AG08396 (cell line): Measurements from ENCODE around the gene SRRM4.
"Not testable (repeated sequence)": the region's sequence is repeated elsewhere in the genome, so short reads cannot be mapped to it uniquely, and the experiment has no call there.

Source experiments
- DNase-seq: peaks from one replicate; pipeline ENCODE4 v3.0.0; 2012; ENCODE audit warnings: low spot score, mixed read lengths

Gene SRRM4, protein sequence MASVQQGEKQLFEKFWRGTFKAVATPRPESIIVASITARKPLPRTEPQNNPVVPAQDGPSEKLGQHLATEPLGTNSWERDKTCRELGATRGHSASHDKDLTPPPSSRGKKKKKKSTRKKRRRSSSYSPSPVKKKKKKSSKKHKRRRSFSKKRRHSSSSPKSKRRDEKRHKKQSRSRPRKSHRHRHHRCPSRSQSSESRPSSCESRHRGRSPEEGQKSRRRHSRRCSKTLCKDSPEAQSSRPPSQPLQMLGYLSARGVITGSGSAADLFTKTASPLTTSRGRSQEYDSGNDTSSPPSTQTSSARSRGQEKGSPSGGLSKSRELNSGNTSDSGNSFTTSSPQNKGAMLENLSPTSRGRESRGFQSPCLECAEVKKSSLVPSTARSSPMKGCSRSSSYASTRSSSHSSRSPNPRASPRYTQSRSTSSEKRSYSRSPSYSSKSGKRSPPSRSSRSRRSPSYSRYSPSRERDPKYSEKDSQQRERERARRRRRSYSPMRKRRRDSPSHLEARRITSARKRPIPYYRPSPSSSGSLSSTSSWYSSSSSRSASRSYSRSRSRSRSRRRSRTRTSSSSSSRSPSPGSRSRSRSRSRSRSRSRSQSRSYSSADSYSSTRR

DNA sequence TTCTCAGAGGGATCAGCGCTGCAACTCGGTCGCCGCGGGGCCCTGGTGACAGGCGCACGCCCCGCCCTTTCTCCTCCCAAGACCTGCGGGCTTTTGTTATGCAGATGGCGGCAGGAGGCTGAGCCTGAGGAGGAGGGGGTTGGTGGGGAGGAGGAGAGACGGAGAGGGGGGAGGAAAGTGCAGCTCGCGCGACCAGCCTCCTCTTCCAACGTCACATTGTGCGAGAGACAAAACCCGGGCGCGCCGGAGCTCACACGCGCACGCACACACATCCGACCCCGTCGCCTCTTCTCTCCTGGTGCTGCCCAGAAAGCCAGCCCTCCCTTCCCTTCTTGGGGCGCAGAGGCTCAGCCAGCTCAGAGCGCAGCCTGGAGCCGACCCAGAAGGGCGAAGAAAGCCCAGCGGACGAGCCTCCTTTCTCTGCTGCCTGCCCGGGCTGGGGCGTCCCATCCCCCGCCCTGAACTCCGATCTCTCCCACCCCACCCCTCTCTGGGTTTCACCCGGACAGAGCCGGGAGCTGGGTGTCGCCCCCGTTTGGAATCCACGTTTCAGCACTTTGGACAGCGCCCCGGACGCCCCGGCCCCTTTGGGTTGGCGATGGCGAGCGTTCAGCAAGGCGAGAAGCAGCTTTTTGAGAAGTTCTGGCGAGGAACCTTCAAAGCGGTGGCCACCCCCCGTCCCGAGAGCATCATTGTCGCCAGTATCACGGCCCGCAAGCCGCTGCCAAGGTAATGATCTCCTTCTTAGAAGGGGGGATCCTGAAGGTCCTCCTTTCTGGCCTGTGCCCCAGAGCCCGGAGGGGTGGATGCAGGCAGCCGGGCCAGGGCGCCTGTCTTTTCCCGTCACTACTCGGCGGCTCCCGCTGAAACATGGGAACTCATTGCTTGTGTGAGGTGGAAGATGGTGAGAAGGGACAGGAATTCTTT, at the start of gene SRRM4:
TSS of gene SRRM4 (plus strand) at position 257 of the 927 bp plus-strand sequence. CDS start at position 599, 342 bp downstream.
- peak; percentile 9 for DNase-seq

DNA sequence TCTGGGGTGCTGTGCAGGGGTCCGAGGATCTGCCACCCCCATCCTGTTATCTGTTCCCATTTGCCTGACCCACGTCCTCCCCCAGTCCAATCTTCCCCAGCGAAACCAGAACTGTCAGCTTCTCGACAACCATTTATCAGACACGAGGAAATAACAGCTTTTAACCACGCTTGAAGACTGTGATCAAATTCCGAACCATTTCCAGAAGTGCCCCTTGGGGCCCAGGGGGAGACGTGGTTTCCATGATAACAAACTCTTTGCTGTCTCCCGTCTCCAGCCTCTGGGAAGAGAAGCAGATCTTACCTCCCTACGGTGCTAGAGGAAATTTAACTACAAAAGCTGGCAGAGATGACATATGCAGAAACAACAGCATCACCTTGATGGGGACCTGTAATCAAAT, 35.1 kb upstream of the SRRM4 start:
- DNase-seq = no peak

DNA sequence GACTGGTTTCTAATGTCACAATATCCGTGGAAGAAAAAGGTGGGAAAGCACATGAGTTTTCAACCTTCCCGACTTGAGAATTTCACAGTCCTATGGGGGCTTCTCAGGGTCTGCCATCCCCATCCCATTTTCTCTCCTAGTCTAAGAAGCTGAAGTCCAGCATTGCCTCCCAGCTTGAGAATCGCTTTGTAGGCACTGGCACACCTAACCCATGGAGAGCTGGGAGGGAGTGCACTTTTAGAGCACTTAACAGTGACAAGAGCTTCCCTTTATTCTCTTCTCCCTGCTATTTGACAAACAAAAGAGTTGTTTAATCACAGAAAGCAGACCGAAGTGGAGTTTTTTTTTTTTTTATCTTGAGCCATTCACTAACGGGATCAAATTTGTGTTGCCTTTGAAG, 22.8 kb upstream of the SRRM4 start:
- DNase-seq = no peak

DNA sequence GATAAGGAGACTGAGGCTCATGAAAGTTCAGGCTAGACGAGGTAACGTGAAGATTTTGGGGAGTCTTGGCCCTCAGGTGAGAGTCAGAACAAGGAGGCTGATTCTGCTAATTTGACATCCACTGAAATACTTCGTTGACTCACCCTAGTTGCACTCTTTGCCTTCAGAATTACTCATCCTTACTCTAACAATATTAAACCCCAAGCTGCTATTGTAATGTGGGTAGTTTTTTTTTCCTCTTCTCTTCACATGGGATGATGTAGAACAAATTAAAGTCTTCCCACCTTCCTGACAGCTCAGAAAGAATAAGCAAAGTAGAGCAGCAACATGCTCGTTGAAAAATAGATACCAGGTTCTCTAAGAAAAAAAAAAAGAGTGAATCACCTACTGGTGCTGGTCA, 22.0 kb upstream of the SRRM4 start:
- DNase-seq = no peak

DNA sequence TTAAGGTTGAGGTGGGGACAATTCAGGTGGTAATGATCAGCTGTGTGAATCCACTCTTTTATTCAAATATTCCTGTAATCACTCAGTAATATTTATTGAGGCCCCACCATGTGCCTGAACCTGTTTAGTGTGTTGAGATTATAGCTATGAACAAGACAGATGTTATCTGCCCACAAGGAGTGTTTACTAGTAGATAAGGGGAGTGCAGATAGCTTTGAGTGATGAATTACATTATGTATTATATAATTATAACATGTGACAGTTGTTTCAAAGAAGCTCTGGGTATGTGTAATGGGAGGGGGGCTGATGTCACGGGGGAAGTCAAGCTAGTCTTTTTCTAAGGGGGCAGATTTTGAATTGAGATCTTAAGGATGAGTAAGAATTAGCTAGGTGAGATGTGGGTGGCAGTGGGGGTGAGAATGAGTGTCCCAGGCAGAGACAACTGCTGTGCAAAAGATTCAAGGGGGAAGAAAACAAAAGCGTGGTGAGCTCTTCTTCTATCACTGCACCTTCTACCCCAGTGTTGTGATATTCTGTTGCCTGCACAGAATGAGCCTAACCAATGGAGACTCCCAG, 21.3 kb upstream of the SRRM4 start:
- no peak for DNase-seq

DNA sequence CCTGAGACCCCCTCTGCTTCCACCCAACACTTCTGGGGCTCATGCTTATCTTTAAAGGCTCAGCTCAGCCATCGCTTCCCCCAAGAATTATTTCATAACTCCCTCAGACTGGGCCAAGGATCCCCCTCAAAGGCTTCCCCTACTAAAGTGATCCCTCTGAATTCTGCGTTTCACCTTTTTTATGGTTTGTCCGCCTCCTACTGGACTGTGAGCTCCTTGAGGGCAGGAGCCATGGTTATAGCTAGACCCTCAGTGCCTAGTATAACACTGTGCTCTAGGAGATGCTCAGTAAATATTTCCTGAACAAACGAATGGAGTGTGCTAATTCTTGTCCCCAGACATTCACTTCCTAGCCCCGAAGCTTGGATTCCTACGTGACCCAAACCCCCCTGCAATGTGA, 20.5 kb upstream of the SRRM4 start:
- no peak for DNase-seq

DNA sequence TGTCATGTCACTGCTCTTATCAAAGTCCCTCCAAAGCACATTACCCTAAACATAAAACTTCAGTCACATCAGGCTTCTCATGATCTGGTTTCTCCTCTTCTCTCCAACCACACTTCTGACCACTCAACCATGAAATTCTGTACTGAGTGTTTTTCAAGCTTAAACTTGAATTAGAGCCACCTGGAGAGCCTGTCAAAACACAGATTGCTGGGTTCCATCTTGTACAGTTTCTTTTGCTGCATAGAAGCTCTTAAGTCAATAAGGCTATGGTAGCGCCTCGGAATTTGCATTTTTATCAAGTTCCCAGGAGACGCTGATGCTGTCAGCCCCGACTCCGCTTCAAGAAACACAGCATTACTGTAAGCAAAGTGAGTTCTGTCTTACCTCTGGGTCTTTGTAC, 16.4 kb upstream of the SRRM4 start:
- DNase-seq = no peak

DNA sequence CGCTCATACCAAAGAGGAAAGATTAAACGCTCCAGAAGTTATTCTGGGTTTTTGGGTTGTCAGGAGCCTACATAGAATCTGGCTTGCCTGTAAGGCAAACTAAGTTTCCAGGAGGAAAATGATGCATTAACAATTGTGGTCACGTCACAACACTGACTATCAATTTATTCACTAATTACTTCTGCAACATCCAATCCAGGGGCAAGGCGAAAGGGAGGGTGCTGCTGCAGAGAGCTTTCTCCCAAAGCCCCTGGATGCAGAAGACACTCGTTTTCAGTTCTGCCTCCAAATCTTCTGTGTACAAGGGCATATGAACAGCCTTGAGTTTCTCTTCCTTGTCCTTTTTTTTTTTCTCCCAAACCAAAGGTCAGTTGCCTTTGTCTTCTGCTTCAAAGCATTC, 10.5 kb upstream of the SRRM4 start:
- no peak for DNase-seq

DNA sequence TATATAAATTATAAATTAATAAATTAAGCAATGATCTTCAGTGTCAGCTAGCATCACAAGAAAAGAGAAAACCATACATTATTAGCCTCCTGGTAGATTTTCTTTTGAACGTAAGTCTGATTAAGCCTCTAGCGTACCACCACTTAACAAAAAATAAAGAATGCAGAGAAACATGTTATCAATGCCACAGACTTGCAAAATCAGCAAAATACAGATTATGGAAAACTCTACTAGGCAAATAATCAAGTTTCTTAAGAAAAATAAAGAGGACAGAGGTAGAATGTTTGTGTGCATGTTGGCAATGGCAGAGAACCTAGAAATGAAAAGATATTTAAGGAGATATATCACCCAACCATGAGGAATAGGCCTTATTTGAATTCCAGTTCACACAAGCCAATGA, 8.4 kb upstream of the SRRM4 start:
- no peak for DNase-seq

DNA sequence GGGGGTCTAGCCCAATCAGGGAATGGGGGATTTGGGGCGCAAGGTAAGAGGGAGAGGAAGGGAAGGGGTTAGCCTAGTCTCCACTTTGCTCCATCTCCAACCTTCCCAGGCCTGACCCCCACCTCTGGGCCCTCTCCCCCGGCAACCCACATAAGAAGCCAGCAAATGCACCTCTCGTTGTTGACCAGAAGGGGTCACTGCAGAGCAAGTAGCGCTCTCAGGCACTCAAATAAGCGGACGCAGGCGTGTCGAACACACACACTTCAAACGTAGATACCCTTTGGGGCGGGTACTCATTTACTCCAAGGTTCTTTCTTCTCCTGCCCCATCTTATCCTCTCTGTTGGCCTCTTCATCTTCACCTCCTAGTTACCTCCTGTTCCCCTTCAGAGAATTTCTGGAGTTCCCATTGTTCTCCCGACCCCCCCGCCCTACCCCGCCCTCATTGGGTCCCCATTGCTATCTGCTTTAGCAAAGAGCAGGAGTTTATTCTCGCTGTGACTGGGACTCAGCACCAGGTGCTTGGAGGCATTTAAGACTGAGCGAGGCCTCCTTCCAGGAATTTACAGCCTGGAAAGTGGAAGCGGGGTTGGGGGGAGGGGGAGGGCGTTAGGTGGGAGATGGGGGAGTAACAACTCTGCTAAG, 1.5 kb upstream of the SRRM4 start:
- DNase-seq = peak; percentile 54

DNA sequence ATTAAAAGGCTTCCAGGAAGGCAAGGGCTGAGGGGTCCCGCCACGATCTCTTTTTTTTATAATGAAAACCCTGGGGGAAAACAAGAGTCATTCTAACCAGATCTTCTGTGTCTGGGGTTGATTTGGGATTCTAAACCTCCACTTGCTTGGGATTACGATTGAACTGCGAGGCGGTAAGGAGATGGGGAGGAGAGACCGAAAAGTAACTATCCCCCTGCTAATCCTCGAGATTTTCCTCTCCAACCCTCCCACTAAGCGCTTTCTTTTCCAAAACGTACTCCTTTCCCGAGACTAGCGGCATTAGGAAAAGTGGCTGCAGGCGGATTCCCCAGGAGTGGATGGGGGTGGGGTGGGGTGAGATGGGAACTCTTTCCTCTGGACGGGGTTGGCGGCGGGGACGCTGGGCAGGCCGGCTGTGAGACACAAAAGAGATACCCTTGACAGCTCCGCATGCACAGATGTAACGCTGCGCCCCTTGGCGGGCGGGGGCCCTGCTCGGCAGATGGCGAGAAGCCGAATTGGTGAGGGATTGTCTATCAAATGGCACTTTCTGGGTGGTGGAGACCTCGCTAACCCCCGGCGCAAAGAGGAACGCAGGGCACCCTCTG, 830 bp upstream of the SRRM4 start:
- no peak for DNase-seq

DNA sequence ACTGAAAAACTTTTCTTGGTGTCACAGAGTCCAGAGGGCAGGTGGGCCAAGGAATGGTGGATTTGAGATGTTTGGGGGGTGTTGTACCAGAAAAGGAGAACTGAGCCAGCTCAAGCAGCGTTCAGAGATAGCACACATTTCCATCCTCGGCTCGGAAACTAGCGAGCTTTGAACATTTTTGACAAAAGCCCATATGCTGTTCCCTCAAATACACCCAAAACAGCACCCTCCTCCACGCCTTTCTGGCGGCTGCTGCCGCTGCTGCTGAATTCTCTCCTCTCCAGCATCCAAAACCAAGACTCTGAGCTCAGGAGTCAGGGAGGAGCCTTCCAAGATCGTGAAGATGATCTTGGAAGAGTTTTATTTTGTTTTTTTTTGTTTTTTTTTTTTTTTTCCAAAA, 961 bp downstream of the SRRM4 start:
- no peak for DNase-seq

DNA sequence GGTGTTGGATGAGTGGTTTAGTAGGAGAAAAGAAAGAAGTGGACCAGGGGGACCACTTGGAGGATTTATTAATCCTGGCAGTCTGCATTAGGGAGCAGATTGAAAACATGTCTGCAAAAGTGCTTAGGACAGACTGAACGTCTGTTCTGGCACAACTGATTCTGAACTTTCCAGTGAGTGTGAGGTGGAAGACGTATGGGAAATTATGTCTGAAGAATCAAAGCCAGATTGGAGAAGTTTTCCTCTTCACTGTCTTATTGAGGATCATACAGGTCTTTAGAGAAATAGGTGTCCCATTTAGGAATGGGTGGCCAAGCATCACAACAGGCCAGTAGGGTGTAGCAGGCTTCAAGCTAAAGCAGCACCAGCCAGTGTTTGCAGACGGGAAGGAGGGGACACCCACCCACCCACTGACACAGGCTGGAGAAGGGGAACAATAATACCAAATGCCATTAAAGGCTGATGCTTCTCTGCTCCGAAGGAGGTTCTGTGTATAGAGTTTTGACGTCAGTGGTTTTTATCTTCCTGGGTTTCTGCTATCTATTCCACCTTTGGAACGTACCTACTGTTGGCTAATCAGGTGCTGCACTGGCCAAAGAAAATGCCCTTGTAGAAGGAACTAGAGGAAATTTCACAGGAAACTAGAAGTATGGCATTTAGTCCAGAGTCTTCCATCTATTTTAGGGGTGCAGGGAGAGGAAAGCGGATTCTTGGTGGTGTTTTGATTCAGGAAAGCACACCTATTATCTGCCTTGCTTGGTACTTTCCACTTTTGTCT, 1.8 kb downstream of the SRRM4 start:
- DNase-seq = no peak

DNA sequence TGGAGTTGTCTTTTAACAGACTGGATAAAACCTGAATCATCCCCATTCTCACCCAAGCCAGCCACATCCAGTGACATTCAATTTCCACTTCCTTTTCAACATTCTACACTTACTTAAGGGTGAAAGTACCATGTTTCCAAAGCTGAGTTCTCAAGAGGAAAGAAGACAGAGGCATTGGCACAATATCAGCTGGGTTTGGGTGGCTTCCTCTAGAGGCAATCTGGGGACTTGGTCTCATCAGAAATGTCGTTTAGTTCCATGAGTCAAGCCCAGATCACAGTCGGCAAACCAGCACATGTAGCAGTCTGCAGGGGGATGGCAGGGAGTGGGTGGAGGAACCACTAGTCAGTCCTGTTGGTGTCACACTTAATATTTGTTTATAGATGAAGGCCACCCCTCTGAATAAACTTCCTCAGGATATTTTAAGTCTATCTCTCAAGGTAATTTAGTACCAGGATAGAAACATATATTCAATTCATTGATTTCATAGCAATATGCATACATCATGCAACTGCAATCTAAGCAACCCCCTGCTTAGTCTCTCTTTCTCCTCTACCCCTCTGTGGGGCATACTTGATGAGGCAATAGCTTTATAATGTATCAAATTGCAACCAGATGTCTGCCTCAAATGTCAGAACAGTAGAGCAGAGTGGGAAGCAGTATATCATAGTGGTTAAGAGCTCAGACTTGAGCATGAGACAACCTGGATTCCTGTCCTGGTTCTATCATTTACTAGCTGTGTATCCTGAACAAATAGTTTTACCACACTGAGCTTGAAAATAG, 3.0 kb downstream of the SRRM4 start:
- no peak for DNase-seq

DNA sequence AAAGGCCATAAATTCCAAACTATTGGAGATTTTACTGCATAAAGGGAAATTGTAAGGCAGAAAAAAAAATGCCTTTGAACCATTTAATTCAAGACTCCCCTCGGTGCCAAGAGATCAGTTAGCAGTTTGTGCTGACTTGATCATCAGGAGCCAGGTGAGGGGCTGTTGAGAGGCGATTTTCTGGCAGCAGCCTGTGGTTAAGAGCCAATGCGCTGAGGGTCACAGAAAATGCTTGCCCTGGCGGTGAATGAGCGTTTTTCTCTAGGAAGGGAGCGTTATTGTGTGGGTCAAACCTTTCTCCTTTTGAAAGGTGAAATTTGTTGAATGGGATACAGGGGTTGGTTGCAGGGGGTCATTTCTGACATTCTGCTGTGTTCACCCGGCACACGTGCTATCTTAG, 4.7 kb downstream of the SRRM4 start:
- DNase-seq = no peak

DNA sequence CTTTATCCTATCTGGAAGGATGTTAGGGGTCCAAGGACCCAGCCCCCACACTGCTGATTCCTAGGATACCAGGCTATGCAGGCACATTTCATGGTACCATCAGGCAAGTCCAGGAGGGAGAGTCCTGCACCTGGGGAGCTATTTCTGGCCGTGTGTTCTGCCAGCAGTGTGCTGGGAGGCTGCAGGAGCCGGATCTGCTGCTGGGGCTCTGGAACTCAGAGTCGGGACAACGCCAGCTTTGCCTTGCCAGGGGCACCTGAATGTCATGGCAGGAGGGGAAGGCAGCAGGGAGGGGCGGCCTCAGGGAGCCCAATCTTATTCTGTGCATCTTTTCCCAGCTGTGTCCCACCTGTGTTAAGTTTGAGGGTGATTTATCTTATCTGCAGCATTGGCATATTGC, 17.8 kb downstream of the SRRM4 start:
- DNase-seq = no peak

DNA sequence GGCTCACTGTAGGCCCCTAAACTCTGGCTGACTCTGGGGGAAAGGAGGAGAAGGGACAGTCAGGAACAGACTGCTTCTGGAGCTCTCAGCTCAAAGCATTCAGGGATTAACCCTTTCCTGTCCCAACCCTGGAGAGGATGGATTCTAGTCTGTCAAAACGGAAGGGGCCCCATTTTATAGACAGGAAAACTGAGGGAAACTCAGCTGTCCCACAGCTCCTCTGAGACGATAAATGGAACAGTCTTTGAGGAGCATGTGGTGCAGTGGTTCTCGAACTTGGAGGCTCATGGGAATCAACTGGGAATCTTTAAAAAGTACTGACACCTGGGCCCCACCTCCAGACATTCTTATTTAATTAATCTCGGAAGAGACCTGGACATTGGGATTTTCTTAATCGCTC, 23.7 kb downstream of the SRRM4 start:
- no peak for DNase-seq

DNA sequence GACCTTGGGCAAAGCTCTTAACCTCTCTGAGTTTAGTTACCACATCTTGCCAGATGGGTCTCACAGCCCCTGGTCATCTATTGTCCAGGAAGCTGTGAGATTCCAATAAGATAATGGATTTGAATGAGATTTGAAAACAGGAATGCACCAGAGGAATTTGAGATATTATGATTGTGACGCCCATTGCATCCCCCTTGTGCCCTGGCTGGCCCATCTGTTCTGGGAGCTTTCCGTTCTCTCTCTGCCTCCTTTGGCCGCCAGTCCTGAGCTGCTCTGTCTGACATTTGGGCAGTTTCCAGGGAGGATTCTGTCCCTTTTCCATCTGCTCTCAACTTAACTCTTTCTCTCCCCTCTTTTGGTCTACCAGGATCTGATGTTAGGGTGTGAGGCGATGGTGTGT, 24.6 kb downstream of the SRRM4 start:
- no peak for DNase-seq

DNA sequence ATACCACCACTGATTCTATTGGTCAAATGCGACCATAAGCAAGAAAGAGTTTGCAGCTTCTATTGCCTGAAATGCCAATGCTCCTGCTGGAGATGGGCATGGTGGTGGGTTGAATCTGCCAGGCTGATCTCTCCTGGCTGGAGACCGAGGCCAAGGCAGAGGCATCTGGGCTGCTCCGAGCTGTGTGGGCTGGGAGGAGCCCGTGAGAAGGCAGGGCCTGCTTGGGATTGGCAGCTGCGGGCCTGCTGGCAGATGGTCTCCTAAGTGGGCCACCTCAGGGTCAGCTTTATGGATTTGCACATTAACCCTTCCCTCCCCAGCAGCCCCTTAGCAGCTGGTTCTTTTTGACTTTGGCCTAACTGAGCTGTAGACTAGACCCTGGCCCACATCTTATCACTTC, 25.4 kb downstream of the SRRM4 start:
- DNase-seq = no peak

DNA sequence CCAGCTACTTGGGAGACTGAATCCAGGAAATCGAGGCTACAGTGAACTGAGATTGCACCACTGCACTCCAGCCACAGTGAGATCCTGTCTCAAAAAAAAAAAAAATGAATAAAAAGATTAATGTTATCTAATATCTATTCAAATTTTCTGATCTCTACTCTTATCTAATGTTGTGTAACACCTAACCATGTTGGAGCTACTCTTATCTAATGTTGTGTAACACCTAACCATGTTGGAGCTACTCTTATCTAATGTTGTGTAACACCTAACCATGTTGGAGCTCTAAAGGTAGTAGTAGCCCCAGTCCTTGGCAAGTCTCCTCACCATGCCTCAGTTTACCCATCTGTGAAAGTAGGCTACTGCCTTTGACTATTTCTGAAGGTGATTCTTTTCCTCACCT, 26.9 kb downstream of the SRRM4 start:
- not testable (repeated sequence) for DNase-seq
